GM18867 (cell line): ENCODE measurements around the gene REN.

Experiments used
- ATAC-seq: cut with Tn5 transposase; IDR thresholded peaks from one replicate; pipeline ENCODE4 v1.9.1; 2021; ENCODE audit warnings: mild to moderate bottlenecking, moderate library complexity; ENCODE audit not compliant: unreplicated experiment

The REN gene

DNA sequence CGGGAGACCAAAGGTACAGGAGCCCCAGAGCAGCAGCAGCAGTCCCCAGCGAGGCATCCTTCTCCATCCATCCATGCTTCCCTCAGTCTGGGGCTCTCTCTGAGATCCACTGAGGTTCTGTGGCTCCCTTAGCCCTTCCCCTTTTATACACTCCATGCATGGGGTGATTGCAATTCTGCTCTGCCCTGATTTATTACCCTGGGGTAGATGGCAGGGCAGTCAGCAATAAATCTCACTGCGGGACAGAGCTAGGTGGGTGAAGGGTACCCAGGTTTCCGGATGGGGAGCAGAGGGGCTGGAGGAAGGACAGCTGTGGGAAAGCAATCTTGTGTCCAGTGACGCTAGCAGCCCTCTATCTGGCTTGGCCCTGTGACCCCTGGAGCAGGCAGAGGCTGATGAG lies at the start of gene REN:
Gene REN (minus strand): TSS at position 119 of the 400 bp plus-strand sequence. CDS start 44 bp downstream, at position 75.
- no peak for ATAC-seq

DNA sequence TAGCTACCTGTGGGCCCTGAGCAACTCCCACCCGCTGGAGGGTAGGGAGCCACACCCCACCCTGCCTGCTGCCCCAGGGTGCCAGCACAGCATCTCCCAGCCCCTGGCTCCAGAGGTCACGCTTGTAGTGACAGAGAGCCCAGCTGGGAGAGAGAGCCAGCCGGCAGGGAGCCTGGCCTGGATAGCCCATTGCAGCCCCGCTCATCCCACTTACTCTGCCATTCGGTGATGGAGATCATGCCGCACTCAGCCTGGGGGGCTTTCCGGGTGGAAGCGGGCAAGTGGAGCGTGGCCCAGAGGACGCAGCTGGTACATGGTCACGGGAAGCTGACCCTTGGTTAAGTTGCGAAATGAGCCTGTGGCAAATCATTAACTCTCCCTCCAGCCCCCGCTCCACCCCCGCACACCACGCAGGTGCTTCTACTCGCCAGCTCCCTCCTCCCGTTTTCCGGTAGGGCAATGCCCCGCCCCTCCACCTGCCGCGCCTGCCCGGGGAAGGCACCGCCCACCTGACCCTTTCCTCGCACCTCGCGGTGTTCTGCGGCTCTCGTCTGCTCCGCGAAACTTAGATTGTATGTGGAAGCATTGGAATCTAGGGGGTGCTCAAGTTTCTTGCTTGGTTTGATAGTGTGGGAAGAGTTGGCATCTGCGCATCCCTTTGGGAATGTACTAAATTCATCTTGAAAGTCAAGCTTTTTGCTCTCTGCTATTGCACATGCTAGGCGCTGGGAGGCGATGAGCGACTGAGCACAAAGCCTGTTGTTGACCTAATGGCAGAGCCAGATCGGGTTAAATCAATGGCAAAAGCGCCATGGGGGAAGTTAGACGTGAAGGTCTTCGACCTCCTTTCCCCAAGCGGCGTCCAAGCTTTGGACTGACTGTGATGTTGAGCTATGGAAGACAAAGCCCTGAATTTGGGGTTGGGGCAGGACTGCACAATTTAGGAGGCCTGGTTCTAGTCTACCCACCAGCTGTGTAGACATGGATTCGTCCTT lies 47.8 kb upstream of the REN start, which contains the start of gene GOLT1A:
Gene GOLT1A (minus strand): TSS at position 321 of the 995 bp plus-strand sequence. CDS start 82 bp downstream, at position 239.
- ATAC-seq = peak; percentile 47

DNA sequence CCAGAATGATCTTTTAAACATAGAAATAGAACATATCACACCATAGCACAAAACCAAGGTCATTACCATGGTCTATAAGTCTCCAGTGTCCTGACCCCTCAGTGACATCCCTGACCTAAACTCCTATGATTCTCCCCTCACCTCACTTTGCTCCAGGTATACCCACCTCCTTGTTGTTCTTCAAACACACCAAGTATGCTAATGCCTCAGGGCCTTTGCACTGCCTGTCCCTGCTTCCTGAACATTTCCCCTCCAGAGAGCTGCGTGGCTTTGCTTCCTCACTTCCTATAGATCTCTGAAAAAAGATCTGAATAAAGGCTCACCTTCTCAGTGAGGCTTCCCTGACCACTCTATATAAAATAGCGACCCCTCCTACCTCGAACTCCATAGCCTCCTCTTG lies 46.6 kb upstream of the REN start:
- no peak for ATAC-seq

- no peak for ATAC-seq
Observed at GRCh38 chr1:204211046-204211445, 44.9 kb upstream of the REN start.

GRCh38 chr1:204207136-204207616 lies 41.0 kb upstream of the REN start:
- ATAC-seq = no peak

GRCh38 chr1:204206121-204206520 lies 40.0 kb upstream of the REN start:
- ATAC-seq = no peak

- ATAC-seq = no peak
Observed at GRCh38 chr1:204205486-204205885, 39.3 kb upstream of the REN start.

DNA sequence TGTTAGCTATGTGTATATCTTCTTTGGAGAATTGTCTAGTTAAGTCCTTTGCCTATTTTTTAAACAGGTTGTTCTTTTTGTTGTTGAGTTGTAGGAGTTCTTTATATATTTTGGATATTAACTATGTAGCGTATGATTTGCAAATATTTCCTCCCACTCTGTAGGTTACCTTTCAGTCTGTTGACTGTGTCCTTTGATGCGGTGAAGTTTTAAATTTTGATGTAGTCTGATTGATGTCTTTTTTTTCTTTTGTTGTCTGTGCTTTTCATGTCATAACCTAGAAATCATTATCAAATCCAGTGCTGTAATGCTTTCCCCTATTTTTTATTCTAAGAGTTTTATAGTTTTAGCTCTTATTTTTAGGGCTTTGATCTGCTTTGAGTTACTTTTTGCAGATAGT lies 38.8 kb upstream of the REN start:
- ATAC-seq = no peak

DNA sequence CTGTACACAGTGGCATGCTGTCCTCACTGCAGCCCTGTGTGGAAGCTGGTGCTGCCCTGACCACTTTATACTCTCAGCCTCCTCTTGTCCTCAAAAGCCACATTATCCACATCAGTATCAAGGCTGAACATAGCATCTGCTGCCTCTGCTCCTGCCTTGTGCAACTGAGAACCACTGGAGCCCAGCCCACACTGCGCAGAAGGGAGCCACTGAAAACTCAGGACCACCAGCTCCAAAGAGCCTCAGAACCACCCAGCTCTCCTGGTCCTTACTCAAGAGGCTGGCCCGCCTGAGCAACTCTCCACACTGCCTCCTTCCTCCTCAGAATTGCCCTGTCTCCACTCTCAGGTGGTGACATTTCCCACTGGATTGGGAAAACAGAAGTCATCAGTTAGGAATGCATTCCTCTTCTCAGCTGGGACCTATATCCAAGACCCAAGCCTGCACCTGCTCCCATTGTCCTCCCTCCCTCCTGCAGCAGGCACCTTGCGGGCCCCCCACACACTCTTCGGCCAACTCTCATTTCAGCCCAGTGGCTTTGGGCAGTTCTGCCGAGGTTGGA lies 37.1 kb upstream of the REN start:
- no peak for ATAC-seq

- ATAC-seq = no peak
Observed at GRCh38 chr1:204202481-204202880, 36.3 kb upstream of the REN start.

- no peak for ATAC-seq
Observed at GRCh38 chr1:204201348-204202040, 35.4 kb upstream of the REN start.

GRCh38 chr1:204199579-204199978 lies 33.4 kb upstream of the REN start:
- no peak for ATAC-seq

DNA sequence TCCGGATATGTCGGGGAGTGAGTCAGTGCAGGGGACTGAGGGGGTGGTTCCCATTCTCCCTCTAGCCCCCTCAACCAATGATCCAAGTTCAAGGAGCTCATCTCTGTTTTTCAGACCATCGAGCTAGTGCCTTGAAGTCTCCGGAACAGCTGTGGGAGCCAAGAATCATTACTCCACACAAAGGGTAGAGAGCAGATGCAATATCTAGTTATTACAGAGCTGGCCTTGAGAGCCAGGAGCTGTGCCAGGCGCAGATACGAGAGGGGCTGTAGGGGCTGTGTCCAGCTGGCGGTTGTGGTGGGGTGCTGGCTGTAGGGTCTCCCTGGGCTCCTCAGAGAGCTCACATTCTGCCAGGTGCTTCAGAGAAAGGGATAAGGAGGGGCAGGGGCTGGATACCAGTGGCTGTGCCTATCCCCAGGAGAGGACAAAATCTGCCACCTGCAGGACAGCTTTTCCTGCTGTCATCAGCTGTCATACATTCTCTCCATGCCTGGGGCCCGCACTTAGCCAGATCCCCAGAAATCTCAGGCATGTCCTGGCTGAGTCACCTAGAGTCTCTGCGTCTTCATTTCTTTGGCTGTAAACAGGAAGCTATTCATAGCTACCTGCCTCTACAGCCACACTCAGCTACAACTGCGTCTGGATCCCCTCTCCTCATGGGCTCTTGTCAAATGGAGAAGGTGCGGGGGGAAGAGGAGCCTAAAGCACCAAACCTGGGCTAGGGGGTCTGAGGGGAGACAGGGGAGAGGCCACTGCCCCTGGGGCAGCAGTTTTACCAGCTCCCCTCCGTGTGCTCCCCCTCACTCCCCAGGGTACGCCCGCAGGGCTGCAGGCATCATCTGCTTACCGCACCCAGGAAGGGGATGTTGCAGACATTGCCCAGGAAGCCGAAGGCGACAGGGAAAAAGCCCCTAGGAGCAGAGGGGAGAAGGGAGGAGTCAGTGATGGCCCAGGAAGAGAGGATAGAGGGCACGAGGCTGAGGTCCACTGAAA lies 32.5 kb upstream of the REN start:
- no peak for ATAC-seq

DNA sequence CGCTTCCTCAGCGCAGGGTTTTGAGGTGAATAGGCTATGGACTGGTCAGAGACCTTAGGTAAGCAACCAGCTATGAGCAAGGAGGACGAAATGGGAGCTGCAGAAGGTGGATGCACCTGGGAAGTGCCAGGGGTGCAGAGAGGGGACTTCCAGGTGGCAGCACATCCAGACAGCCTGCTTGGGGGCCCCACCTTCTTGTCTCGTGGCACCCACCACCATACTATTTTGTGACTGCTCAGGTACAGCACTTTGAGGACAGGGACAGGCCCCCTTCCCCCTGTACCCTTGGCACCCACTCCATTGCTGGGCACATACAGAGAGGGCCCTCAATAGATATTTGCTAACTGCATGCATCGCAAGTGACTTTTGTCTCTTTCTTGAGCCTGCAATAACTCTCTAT lies 30.9 kb upstream of the REN start:
- ATAC-seq = no peak

DNA sequence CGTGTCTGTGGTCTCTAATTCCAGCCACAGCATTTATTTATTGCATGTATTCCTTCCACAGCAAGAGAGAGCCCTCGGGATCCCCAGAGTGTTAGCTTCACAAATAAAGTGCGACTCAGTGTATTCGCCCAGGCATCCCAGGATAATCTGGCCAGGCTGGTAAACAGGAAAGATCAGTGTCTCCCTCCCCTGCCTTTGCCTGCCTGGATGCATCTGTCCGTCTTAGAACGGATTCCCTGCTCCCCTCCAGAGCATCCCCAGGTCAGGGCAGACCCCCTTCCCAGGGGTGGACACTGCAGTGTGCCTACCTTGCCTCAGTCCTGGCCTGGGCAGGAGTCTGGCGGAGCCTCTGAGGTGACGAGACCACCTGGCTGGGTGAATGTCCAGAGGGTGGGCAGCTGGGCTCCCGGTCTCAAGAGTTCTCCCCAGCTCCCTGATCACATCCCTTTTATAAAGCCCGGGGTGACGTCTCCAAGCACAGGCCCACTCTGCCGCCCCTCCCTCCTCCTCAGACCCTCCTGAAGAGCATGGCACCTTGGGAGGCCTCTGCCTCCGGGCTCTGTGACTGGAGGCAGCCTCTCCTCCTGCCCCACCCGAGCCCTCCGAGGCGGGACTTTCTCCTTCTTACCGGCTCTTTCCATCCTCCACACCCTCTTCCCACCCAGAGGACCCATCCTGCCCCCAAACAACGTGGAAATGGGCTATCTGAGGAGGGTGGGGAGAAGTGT lies 30.1 kb upstream of the REN start, which contains the start of gene KISS1:
Gene KISS1 (minus strand): TSS at position 424 of the 728 bp plus-strand sequence. CDS start 3,615 bp downstream, outside the sequence.
- no peak for ATAC-seq

GRCh38 chr1:204194771-204195170 lies 28.6 kb upstream of the REN start:
- ATAC-seq = no peak

DNA sequence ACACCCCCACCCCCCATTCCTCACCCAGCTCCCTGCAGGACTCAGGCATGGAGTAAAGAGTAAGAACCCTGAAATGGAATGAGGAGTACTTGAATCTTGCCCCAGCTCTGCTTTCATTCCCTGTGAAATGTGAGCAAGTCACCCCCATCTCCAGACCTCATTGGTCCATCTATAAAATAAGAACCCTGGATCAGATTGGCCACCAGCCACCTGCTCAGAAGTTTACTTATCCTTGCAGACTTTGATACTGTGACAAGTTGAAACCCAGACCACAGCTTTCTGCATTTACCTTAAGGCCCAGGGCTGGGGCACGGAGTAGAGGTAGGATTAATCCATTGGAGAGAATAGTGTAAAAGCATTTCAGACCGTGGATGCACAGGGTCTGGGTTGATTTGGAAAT lies 27.9 kb upstream of the REN start:
- no peak for ATAC-seq

- no peak for ATAC-seq
Observed at GRCh38 chr1:204192589-204193352, 26.6 kb upstream of the REN start.

- ATAC-seq = no peak
Observed at GRCh38 chr1:204192046-204192445, 25.9 kb upstream of the REN start.
